ENCODE measurements around the gene SLC22A25.

Gene SLC22A25

DNA sequence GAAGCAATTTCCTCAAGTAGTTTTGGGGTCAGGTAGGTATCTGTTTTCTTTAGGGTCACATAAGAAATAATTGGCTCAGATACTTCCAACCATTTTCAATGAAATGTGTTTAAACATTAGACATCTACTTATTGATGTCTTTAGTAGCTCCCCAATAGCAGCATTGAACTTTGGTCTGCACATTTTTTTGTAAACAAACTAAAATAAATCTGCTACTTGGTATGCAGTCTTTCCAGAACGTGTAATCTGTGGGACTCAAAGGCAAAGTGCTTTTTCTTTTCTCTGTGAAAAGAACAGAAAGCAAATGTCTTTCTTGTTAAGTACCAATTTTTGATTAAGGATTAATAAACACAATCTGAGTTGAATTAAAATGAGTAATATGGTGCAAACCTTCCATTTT is 13.6 kb downstream of the SLC22A25 start:
- no peak for DNase-seq

DNA sequence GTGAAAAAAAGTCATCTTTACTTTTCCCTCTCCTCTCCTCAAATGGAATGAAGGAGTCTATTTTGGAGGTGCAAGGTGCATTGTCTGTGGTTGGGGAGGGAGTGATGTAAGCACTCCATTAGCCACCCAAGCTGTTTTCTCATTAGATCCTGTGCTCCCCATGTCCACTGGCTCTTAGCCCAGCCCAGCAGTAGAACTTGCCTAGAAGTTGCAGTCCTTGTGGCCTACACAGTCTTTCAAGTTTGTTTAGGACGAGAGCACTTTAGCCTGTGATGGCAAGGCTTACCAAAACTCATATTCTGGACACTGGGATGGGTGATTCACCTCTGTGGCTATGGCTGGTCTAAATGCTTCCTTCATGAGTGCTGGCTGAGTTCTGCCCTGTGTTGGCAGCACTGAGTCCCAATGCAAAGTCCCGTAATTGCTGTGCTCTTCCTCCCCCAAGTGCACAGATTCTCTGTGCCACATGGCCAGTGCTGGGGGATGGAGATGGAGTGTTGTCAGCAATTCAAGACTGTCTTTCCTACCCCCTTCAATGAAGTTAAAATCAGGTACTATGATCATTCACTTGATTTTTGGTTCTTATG is 15.8 kb downstream of the SLC22A25 start:
- DNase-seq: no peak

DNA sequence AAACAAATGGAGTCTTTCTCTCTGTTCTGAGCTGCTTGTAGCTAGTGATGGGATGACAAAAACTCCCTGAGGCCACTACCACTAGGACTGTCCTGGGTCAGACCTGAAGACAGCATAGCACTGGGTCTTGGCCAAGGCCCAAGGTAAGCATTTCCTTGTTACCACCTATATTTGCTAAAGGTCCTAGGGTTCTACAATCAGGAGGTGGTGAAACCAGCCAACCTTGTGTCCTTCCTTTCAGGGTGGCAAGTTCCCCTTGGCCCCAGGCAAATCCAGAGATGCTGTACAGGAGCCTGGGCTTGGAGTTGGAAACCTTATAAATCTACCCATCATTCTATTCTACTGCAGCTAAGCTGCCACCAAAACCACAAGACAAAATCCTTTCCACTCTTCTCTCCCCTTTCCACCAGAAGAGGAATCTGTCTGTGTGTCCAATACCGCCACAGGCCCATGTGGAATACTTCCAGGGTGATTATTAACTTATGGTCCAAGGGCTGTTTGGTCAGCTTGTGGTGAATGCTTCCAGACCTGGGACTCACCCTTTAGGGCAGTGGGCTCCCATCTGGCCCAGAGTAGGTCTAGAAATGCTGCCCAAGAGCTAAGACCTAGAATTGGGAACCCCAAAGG is 16.8 kb downstream of the SLC22A25 start:
- DNase-seq: no peak

DNA sequence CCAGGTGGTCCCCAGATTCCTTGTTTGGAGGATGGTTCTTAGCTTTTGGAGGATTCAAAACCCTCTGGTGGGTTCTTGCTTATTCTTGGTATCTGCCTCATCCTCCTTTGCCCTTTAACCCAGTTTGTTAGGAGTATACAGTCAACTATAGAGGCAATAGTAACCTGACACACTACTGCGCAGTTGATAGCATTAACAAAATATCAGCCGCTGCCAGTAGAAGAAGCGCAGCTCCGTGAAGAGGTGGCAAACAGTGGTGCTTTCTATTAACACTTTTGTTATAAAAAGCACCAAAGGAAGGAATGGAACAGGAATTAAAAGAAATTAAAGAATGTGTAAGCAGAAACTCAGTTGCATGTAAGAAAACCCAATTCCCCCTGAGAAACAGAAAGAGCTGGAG is 29.3 kb downstream of the SLC22A25 start:
- no peak for DNase-seq

DNA sequence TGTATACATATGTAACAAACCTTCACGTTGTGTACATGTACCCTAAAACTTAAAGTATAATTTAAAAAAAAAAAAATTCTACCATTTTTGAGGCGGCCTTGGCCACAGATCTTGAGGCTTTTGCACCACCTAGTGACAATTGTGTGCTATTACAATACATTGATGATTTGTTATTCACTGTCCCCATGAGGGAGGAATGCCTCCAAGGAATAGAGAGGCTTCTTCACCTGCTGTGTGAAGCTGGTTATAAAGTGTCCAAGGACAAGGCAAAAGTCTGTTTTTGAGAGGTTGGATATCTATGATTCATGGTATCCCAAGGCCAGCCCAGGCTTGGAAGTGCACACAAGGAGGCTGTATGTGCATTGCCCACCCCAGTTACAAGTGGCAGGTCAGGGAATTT is 30.7 kb downstream of the SLC22A25 start:
- no peak for DNase-seq

DNA sequence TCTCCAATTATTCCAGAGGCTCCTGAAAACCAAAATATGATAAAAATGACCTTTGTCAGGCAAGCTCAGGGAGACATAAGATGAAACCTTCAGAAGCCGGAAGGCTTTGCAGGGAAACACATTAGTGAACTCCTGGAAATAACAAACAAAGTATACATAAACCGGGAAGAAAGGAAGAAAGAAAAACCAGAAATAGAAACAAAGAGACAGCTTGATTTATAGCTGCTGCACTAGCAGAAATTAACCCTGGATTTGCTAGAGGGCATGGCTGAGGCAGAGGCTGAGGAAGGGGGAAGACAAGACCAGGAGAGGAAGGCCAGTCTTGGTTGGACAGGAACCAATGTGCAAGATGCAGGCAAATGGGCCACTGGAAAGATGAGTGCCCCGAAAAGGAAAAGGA is 33.3 kb downstream of the SLC22A25 start:
- no peak for DNase-seq

Data from COR-L47 (cell line).